D721Med (cell line): ENCODE results near the gene GPAT3.

Experiments
- DNase-seq: peaks from one replicate; pipeline ENCODE4 v3.0.0; 2011; ENCODE audit warnings: low spot score; ENCODE audit not compliant: insufficient read length
- FAIRE-seq: peaks from 2 replicates; lab custom pipeline; 2011; peaks lifted over from hg19 to GRCh38; lab: Jason Lieb, UNC
- TF ChIP-seq, protein P1 (sequence below): IDR thresholded peaks from 2 replicates; pipeline ENCODE4 v1.5.1; 2012; ENCODE audit warnings: mild to moderate bottlenecking, control low read depth; ENCODE audit not compliant: insufficient read depth; ENCODE audit errors: missing control alignments

Gene GPAT3

DNA sequence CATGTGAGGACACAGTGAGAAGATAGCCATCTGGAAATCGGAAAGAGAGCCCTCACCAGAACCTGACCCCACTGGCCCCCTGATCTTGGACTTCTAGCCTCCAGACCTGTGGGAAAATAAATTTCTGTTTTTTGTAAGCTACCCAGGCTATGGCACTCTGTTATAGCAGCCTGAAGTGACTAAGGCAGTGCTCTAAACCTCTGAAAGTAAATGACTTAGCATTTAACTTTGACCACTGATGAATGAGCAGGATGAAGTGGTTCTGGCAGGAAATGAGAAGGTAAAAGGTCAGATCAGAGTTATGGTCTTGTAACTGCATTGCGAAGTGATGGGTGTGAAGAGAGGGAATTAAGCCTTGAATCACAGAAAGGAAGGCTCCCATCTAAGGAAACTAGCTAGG, 17.0 kb downstream of the GPAT3 start:
- FAIRE-seq (no peak), DNase-seq (no peak)
- TF ChIP-seq, protein P1, sequence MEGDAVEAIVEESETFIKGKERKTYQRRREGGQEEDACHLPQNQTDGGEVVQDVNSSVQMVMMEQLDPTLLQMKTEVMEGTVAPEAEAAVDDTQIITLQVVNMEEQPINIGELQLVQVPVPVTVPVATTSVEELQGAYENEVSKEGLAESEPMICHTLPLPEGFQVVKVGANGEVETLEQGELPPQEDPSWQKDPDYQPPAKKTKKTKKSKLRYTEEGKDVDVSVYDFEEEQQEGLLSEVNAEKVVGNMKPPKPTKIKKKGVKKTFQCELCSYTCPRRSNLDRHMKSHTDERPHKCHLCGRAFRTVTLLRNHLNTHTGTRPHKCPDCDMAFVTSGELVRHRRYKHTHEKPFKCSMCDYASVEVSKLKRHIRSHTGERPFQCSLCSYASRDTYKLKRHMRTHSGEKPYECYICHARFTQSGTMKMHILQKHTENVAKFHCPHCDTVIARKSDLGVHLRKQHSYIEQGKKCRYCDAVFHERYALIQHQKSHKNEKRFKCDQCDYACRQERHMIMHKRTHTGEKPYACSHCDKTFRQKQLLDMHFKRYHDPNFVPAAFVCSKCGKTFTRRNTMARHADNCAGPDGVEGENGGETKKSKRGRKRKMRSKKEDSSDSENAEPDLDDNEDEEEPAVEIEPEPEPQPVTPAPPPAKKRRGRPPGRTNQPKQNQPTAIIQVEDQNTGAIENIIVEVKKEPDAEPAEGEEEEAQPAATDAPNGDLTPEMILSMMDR, result no peak

DNA sequence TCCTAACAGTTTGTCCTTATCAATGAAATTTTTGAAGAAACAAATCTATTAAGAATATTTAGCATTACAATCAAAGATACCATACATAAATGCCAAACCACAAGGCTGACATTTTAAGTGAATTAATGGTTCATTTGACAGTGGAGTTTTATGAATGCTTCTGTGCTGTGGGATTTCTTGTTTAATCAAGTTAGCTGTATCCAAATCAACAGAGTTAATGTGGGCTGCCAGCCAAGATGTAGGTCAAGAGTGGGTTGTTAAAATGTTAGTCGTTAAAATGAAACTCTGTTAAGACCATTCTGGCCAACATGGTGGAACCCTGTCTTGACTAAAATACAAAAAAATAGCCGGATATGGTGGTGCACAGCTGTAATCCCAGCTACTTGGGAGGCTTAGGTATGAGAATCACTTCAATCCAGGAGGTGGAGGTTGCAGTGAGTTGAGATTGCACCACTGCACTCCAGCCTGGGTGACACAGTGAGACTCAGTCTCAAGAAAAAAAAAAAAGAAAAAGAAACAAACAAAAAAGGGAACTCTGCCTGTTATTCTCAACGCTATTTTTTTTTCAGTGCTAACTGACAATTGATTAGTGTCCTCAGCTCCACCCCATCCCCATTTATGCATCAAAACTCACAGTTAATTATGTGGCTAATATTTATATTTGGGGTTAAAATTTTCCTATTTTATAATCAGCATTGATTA, 20.2 kb downstream of the GPAT3 start:
- TF ChIP-seq, protein P1, result no peak
- DNase-seq, result no peak
- FAIRE-seq, result no peak

DNA sequence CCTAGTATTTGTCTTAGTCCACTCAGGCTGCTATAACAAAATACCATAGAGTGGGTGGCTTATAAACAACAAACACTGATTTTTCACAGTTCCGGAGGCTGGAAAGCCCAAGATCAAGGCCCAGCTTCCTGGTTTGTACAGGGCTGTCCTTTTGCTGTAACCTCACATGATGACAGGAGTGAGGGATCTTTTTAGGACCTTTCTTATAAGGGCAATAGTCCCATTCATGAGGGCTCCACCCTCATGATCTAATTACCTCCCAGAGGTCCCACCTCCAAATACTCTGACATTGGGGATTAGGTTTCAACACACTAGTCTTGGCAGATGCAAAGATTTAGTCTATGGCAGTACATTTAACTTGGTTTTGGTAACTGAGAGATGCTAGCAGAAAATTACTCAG, 20.9 kb downstream of the GPAT3 start:
- DNase-seq (no peak), FAIRE-seq (no peak)
- TF ChIP-seq, protein P1, result no peak

DNA sequence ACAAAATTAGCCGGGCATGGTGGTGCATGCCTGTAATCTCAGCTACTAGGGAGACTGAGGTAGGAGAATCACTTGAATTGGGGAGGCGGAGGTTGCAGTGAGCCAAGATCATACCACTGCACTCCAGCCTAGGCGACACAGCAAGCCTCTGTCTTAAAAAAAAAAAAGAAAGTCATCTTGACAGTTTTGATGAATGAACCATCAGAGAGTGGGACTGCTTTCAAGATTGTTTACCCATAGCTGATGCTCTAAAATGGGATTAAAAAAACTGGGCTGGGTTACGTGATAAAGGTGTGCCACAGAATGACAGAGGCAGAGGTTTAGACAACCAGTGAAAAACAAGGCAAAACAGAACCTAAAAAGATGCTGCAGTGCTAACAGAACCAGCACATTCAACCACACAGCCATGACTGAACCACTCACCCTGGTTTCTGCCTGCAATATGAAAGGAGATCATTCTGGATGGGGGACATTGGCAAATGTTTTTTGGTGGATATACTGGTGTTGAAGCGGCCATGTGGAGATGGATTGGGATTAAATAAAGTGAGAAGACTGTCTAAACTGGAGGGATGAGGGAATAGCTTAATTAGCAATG, 22.2 kb downstream of the GPAT3 start:
- FAIRE-seq (no peak), DNase-seq (no peak)
- TF ChIP-seq, protein P1, result no peak

DNA sequence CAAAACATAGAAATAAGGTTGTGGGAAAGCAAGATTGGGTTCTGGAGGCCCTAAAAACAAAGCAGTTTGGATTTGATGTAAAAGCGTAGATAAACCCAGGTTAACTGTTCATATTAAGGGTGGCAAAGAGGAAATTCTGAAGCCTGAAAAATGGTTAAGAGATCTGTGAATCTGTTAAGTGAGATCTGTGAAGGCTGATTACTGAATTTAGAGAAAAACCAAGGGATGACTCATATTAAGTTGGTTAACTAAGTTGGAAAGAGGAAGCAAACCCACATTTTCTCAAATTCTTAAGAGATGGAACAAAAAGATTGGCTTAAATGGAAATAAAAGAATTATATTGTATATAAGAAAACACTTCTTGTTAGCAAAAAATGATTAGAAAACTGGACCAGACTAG, 22.8 kb downstream of the GPAT3 start:
- no peak for DNase-seq
- TF ChIP-seq, protein P1, result no peak
- FAIRE-seq, result no peak

DNA sequence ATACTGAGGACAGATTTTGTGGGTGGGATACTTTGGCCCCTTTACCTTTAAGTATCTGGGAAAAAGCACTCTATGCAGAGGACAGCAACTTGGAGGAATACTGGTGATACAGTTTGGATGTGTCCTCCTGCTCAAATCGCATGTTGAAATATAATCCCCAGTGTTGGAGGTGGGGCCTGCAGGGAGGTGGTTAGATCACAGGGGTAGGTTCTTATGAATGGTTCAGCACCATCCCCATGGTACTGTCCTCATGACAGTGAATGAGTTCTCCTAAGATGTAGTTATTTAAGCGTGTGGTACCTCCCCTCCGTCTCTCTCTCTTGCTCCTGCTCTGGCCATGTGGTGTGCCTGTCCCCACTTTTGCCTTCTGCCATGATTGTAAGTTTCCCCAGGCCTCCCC, 24.6 kb downstream of the GPAT3 start:
- FAIRE-seq (no peak), DNase-seq (no peak)
- TF ChIP-seq, protein P1, result no peak

DNA sequence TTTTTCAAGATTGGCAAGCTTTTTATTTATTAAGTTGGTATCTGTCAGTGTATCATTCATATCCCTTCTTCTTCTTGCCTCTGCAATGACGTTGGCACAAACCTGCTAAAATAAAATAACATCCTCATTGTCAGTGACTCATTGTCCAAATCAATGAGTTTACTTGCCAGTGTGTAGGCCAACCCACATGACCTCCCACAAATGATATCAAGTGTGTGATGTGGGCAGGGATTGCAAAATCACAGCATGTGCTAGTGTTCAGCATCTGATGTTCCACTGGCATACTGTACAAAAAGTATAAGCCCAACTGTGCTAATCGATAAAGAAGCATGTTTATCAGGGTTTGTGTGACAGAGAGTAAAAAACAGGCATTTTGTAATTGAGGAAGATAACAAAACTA, 25.5 kb downstream of the GPAT3 start:
- FAIRE-seq, result no peak
- no peak for DNase-seq

More for the DNA sequence above, 25.5 kb downstream of the GPAT3 start:
- TF ChIP-seq, protein P1, result no peak
